Left ventricle myocardium inferior (tissue), 1 donor: Measurements from ENCODE around the gene REELD1. TPM values are rescaled to one million over a fixed set of nuclear protein-coding genes. Genes with fewer than 3 reads are reported as not detected.

ENCODE experiments used
- DNase-seq: peaks from one replicate; pipeline ENCODE4 v3.0.0-alpha.2; 2020
- H3K27ac ChIP-seq: fragments of 200-600 bp; replicated peaks from 2 replicates; pipeline ENCODE4 v1.8.0; 2021
- H3K27me3 ChIP-seq: fragments of 200-600 bp; 2 replicates; pipeline ENCODE4 v1.8.0; 2021; ENCODE audit warnings: low read depth
- H3K36me3 ChIP-seq: fragments of 200-600 bp; 2 replicates; pipeline ENCODE4 v1.8.0; 2021
- H3K4me1 ChIP-seq: fragments of 200-600 bp; 2 replicates; pipeline ENCODE4 v1.8.0; 2021
- H3K4me3 ChIP-seq: fragments of 200-600 bp; 2 replicates; pipeline ENCODE4 v1.8.0; 2021; ENCODE audit warnings: mild to moderate bottlenecking, moderate library complexity
- H3K9me3 ChIP-seq: fragments of 200-600 bp; replicated peaks from 2 replicates; pipeline ENCODE4 v1.8.0; 2021
- CTCF ChIP-seq: fragments of 200-600 bp; IDR thresholded peaks from 2 replicates; pipeline ENCODE4 v1.8.0; 2021; ENCODE audit warnings: antibody characterized with exemption, mild to moderate bottlenecking, borderline replicate concordance
- intact Hi-C: fragments of 100-400 bp; cut with micrococcal nuclease; formaldehyde crosslinking; loops from one replicate; pipeline ENCODE4 v1.11.0; 2022
- total RNA-seq: library from RNA; stranded (reverse); fragmentation: NEBNext Ultra II Directional; extraction: Animal tissue kit (Norgen Biotek cat#: 25700); gene quantifications from one replicate; pipeline ENCODE4 v1.2.1, GENCODE V29; 2021
- donor health status: DM: no; HTN: yes; CAD: no; lungs with severe emphysema.

Gene REELD1
- total RNA-seq, 1 donor from 2014 or later, result not detected

GRCh38 chr4:146236216-146236615 is 21.9 kb downstream of the REELD1 start:
- no peaks in the 10 kb centered on the region for H3K36me3 ChIP-seq
- peaks cover 43% of the 10 kb centered on the region for H3K4me1 ChIP-seq
- H3K27ac ChIP-seq, result peak overlapping the region; percentile 69
- DNase-seq, result no peak
- H3K4me3 ChIP-seq, result no peak overlapping the region
- H3K27me3 ChIP-seq, result no peaks in the 10 kb centered on the region
- intact Hi-C loops, result no loop called here
- TF ChIP-seq CTCF, result no peak
- H3K9me3 ChIP-seq, result peaks cover 13% of the 10 kb centered on the region

- H3K27me3 ChIP-seq, result no peaks in the 10 kb centered on the region
- H3K36me3 ChIP-seq, result no peaks in the 10 kb centered on the region
- no peak for DNase-seq
- intact Hi-C loops, result no loop called here
- TF ChIP-seq CTCF, result no peak
- peaks cover 51% of the 10 kb centered on the region for H3K4me1 ChIP-seq
- no peak overlapping the region for H3K27ac ChIP-seq
- peaks cover 7% of the 10 kb centered on the region for H3K9me3 ChIP-seq
- no peak overlapping the region for H3K4me3 ChIP-seq
Measured at GRCh38 chr4:146237092-146237491, 22.8 kb downstream of the REELD1 start.

- intact Hi-C loops, result no loop called here
Measured at GRCh38 chr4:146238107-146238506, 23.8 kb downstream of the REELD1 start.

GRCh38 chr4:146243141-146243882 is 29.0 kb downstream of the REELD1 start:
- Histone ChIP-seq H3K27me3 (no peaks in the 10 kb centered on the region), H3K4me3 (peak overlapping the region; percentile 53), H3K4me1 (peaks cover 61% of the 10 kb centered on the region), H3K27ac (peak overlapping the region; percentile 96), H3K9me3 (no peaks in the 10 kb centered on the region), H3K36me3 (no peaks in the 10 kb centered on the region)
- peak; percentile 25 for DNase-seq
- intact Hi-C loops, result no loop called here
- peak; percentile 58 for TF ChIP-seq CTCF

More at GRCh38 chr4:146238107-146238506, 23.8 kb downstream of the REELD1 start:
- Histone ChIP-seq H3K27ac (peak overlapping the region; percentile 96), H3K27me3 (no peaks in the 10 kb centered on the region), H3K4me3 (no peak overlapping the region), H3K4me1 (peaks cover 61% of the 10 kb centered on the region), H3K9me3 (no peaks in the 10 kb centered on the region), H3K36me3 (no peaks in the 10 kb centered on the region)
- no peak for DNase-seq
- no peak for TF ChIP-seq CTCF

- no peak for DNase-seq
- intact Hi-C loops, result no loop called here
- no peaks in the 10 kb centered on the region for H3K36me3 ChIP-seq
- no peaks in the 10 kb centered on the region for H3K9me3 ChIP-seq
- no peak for TF ChIP-seq CTCF
- H3K27me3 ChIP-seq, result no peaks in the 10 kb centered on the region
- peak overlapping the region; percentile 96 for H3K27ac ChIP-seq
- peak overlapping the region; percentile 53 for H3K4me3 ChIP-seq
- H3K4me1 ChIP-seq, result peaks cover 57% of the 10 kb centered on the region
Measured at GRCh38 chr4:146243883-146244277, 29.5 kb downstream of the REELD1 start.
